GM19463 (cell line): ENCODE data around the gene MT1G.
"Not testable (repeated sequence)": the region's sequence is repeated elsewhere in the genome, so short reads cannot be mapped to it uniquely, and the experiment has no call there.

Experiments used
- ATAC-seq: cut with Tn5 transposase; IDR thresholded peaks from one replicate; pipeline ENCODE4 v1.9.1; 2021; ENCODE audit warnings: mild to moderate bottlenecking, moderate library complexity; ENCODE audit not compliant: unreplicated experiment

The MT1G gene

DNA sequence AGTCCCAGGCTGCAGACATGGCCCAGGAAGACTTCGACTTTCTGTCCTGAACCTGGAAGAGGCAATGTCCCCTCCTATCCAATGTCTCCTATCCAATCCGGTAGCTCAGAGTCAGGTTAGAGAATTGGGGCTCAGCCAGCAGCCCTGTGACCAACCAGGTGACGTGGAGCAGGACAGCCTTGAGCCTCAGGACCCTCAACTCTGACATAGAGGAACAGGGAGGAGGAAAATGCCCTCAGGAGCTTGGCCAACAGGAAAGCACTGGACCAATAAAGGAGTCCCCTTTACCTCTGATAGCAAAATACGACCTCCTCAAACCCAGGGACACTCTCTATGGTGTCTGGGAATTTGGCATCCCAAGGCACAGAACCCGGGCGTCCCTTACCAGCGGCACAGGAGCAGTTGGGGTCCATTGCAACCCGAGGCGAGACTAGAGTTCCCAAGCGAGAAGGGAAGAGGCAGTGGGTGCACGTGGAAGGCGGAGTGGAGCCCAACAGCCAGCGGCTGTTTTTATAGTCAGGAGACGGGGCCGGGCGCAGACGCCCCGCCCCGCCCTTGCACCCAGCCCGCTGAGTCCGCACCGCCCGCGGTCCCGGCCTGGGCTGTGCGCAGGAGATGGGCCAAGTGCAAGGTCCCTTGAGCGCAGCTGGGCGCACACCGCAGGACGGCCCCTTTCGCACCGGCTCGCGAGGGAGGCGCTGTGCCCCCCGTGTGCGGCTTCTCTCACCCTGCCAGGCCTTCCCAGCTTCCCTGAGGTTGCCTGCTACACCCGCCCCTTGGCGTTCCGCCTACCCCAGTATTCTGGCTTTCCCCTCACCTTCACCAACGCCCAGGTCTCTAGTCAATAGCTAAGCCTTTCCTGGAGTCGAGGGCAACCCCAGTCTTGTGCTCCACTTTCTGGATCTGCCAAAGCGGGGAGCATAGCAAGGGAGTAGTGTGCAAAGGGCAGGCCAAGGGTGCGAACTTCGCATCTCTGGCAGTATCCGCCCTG lies at the start of gene MT1G:
Gene MT1G, minus strand, starts transcription at position 485 of the 991 bp plus-strand sequence. Its CDS starts 72 bp downstream, at position 413.
- no peak for ATAC-seq

DNA sequence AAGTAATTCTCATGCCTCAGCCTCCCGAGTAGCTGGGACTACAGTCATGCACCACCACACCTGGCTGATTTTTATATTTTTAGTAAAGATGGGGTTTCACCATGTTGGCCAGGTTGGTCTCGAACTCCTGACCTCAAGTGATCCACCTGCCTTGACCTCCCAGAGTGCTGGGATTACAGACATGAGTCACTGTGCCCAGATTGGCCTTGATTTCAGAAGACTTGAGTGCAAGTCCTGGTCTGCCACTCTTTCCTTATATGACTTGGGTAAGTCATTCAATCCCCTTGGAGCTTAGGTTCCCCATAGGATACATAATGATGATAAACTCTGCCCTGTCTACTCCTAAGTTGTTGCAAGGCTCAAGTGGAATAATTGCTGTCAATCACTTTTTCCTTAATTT lies 49.7 kb upstream of the MT1G start:
- not testable (repeated sequence) for ATAC-seq

DNA sequence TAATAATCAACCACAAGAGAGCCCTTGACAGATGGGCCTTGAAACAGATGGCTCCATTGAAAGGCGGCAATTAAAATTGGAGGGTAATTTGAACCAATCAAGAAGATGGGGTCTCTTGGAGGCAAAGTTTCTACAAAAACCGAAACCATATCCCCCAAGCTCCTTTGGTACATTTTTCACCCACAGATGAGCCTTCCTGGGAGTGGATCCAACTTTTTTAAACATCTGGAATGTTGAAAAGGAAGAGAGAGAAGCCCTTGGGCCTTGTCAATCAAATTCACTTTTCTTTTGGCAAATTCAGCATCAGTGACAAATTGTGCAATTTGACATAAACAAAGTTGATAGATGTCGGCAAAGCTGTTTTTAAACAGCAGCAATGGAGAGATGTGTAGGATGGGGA lies 48.9 kb upstream of the MT1G start:
- no peak for ATAC-seq

DNA sequence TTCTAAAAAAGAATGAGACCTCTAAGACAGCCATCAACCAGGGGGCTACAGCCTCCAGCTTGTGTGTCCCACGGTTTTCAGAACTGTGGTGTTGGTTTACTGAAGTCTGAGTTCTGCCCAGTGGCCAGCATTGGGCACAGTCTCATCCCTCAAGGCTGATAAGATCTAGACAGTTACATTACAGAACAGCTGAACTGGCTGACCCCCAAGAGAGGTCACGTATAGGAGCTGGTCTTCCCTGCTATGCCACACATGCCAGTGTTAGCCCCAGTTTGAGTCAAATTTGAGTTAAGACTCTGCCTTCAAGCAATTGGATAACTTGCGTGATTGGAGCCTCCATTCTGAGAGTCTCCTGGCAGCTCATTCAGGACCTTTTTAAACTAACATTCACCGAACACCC lies 47.3 kb upstream of the MT1G start:
- ATAC-seq = no peak

DNA sequence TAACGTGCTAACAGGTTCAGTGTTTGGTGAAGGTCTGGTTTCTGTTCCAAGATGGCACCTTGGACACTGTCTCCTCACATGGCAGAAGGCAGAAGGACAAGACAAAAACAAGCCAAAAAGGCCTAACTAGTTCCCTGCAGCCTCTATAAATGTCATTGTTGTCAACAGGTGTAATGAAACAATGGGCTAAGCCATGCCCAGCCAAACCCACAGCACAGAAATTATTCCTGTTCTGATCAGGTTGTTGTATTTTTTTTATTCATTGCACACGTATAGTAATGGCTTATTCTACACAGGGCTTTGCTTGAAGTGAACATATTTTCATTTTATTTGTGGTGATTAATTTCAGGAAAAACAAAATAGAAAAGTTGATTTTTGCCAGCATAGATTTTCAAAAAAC lies 45.9 kb upstream of the MT1G start:
- ATAC-seq = no peak

DNA sequence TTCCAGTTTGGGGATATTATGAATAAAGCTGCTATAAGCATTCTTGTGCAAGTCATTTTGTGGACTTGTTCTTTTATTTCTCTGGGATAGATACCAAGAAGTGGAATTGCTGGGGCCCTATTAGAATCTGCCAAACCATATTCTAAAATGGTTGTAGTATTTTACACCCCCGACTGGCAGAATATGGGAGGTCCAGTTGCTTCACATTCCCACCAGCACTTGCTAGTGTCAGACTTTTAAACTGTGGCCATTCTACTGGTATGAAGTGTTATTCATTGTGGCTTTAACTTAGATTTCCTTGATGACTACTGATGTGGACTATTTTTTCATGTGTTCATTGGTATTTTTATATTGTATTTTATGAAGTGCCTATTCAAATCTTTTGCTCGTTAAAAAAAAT lies 44.0 kb upstream of the MT1G start:
- ATAC-seq = no peak

DNA sequence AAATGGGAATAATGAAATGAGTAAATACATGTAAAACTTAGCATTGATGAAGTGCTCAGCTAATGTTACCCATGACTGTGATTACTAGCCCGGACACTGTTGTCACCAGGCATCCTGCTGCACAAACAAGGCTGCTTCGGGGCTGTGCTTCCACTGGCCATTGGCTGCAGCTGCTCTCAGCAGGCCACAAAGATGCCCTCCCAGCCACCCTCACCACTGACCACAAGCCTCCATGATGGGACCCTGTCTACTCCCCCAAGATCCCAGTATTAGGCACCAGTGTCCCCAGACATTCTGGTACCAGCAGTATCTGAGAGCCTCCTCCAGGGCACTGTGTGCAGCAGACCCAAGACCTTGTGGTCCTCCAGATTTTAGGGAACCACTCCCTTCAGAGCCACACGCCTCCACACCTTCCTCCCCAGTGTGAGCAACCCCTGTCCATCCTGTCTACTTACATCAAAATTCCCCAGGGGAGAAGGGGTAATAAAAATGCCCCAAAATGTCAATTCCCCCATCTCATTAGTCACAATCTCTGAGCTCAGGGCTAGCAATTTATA lies 42.4 kb upstream of the MT1G start:
- no peak for ATAC-seq

DNA sequence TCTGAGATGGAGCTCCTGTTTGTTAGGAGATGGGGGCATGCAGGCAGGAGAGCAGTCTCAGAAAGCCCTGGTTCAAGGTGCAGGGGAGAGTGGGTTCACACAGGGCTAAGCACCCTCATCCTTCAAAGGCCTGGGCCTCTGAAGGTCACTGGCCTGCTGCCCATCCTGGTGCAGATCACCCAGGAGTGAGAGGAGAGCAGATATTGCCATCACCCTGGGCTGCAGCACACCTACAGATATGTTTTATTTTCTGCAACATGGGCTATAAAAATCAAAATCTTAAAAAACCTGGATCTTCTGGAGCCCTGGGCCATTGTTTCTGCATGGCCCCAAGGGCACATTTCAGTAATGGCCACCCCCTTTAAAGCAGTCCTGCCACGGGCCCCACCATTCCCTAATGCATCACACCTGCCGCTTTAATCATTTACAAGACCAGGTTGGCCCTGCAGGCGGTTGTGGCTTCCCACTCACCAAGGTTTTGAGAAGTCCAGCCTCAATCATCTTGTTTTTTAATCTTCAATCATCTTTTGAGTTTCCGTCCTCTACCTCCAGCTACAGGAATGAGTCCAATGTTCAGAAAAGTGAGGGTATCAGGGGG lies 41.7 kb upstream of the MT1G start:
- no peak for ATAC-seq

DNA sequence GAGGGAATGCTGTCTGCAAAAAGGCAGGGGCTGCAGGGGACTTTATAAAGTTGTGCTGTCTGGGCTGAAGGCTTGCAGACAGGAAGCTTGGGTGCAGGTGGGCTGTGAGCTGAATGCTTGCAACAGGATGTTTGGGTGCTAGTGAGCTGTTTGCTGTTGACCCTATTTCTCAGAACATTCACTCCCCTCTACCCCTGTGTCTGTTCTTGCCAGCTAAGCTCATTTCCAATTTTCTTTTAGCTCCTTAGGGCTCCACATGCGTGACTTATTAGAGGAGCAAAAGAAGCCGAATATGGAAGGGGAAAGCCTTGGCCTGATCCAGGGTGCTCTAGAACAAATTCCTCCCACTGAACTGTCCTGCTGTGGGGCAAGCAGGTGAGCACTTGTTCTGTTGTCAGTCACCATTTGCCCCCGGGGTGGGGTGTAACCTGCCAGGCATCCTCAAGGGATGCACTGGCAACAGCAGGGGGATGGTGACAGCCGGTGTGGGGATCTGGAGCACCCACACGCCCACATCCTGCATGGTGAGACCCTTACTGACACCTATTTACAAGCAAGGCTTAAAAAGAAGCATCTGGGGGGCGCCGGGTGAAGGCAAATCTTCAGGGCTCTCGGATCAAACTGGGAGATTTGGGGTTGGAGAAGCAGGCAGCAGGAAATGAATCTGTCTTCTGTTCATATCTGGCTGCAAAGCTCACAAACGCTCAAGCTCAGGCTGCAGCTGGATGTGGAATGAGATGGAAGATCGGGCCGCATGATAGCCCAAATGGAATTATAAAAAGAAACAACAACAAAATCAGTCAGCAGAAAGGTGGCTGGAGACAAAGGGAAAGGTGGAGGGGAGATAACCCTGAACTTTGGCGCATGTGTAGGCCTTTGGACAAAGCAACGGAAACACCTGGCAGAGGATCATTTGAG lies 40.9 kb upstream of the MT1G start:
- no peak for ATAC-seq

DNA sequence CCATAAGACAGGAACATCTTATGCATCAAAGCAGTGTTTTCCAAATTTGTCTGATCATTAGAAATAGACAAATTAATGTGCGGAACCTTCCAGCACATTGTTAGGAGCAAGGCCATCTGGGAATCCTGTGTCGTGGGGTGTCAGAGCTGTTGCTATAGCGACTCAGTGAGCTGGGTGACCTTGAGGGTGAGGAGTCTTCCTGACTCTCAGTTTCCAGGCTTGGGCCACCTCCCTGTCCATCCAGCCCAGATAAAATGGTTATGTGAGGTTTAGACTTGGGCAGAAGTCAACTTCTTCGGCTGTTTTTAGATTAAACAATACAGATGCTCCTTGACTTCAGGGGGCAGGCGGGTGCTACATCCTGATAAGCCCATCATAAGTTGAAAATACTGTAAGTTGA lies 35.0 kb upstream of the MT1G start:
- no peak for ATAC-seq

DNA sequence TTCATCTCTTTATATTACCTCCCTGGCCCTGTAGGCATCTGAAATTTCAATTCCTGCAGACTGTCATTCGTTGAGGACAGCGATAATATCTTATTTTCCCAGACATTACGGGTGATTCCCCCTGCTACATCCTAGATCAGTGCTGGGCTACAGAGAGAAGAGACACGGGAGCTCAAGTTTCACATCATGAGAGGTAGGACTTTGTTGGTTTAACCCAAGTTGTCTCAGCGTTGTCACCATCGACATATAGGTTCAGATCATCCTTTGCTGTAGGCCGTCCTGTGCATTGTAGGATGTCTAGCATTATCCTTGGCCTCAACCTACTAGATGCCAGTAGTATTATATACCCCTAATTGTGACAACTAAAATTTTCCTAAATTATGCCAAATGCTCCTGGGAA lies 33.7 kb upstream of the MT1G start:
- ATAC-seq = no peak

DNA sequence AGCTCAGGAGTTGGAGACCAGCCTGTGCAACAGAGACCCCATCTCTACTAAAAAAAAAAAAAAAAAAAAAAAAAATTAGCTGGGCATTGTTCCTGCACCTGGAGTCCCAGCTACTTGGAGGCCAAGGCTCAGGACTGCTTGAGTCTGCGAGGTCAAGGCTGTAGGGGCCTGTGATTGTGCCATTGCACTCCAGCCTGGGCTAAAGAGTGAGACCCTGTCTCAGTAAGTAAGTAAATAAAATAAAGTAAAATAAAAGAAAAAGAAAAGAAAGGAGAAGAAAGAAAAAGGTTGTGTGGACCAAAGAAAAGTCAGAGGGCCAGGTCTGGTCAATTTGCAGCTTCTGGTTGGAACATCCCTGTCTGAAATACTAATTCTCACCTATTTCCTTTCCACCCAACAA lies 32.8 kb upstream of the MT1G start:
- ATAC-seq = no peak

DNA sequence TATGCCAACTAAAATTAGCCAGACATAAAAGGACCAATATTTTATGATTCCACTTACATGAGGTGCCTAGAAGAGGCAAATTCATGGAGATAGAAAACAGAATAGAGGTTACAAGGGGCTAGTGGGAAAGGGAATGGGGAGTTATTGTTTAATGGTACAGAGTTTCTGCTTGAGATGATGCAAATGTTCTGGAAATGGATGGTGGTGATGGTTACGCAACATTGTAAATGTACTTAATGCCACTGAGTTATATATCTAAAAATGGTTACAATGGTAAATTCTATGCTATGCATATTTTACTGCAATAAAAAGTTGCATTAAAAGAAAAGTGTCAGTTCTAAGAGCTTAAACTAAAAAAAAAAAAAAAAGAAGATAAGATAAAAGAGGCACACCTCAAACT lies 32.3 kb upstream of the MT1G start:
- ATAC-seq = no peak

DNA sequence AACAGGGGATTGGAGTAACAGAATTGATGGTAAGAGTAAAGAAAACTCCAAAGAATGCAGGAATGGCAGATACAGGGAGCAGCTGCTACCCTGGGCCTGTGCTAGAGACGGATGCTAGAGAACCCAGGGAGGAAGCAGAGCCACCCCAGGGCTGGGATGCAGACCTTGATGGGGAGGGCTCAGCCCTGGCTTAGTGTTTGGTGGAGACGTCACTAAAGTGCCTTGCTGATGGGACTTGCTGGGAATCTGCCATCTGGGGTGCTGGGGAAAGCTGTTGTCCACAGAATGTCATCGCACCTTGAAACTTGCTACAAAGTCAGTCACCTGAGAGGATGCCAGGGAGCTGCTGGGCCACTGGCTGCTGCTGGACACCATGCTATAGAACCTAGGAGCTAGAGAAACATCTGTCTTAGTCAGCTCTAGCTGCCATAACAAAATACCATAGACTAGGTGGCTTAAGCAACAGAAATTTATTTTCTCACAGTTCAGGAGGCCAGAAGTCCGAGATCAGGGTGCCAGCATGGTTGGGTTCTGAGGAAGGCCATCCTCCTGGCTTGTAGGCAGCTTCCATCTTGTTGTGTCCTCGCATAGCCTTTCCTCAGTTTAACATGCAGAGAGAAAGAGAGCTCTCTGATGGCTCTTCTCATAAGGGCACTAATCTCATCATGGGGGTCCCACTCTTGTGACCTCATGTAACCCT lies 29.7 kb upstream of the MT1G start:
- ATAC-seq = no peak

DNA sequence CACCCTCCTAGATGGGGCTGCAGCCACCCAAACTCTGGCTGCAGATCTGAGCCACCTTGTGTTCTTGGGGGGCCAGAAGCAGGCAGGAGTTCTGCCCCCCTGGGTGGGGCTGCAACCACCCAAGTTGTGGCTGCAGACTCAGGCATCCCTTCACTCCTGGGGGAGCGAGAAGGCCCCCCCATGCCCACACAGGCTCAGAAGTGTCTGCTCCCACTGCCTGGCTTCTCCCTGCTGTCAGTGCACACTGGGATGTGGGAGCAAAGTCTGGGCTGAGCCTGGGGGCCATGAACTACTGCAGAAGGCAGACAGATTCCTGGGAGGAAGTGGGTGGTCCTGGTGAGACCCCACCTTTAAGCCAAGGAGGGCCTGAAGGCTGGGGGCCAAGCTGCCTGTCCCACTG lies 27.4 kb upstream of the MT1G start:
- no peak for ATAC-seq

DNA sequence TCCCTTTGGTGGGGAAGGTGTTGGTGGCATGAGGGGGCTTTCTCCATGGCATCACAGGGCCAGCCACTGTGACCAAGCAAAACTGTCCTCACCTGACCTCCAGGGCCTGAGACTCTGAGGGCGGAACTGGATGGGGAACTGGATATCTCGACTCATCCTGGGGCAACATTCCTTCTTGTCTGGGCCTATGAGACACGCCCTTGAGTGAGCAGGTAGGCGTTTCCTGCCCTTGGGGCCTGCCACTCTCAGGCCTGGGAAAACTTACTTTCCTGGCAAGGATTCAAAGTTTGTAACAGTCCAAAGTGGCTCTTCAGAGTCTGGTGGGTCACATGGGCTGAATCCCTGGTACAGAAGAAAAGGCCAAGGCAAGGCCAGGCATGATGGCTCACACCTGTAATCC lies 24.0 kb upstream of the MT1G start:
- ATAC-seq = no peak

DNA sequence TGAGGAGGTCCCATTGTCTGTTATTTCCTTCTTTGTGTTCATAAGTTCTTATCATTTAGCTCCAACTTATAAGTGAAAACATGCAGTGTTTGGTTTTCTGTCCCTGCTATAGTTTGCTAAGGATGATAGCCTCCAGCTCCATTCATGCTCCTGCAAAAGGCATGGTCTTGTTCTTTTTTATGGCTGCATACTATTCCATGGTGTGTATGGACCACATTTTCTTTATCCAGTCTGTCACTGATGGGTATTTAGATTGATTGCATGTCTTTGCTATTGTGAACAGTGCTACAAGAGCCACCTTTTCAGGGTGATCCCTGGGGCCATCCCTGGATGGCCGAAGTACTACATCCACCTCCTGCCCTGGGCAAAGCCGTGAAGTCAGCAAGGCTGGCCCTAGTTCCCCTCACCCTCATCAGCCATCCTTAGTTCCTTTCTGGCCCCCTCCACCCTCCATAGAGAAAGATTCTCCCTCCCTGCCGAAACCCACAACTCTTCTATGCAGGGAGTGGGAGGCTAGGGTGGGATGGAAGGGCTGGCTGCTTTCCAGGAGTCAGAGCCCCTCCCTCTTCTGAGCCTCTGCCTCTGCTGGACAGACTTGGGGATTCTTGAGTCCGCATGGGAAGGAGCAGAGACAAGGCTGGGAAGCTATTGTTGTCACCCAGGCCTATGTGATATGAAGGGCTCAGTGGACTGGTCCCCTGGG lies 22.7 kb upstream of the MT1G start:
- ATAC-seq = no peak

DNA sequence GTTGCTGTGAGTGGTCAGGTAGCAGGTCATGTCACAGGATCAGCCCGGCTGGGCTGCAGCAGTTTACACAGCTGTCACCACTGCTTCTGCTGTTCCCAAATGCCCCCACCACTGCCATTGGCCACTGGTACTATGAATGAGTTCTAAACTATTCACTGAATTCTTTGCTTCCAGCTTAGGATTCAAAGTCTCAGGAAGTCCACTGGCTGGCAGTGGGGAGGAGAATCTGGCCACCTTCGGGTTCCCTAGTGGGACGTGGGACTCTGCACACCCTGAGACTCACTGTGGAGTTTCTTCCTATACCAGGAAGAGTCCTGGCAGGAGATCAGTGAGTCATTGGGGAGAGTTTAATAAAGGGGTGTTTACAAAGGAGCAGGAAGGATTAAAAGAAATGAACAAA lies 21.3 kb upstream of the MT1G start:
- ATAC-seq = no peak

DNA sequence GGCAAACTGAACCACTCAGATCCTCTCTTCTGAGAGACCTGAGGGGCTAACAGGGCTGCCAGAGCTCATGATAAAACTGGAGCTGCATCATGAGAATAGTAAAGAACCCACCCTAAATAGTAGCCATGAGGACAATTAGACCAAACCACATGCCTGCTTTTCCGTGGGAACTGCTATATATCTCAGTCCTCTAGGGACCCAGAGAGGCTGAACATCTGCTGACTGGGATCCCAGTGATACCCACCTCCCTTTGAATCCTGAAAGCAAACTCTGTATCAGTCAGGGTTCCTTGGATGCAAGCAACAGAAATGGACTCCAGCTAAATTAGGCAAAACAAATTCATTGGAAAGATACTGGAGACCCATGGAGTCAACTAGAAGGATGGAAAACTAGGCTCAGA lies 20.9 kb upstream of the MT1G start:
- ATAC-seq = no peak

DNA sequence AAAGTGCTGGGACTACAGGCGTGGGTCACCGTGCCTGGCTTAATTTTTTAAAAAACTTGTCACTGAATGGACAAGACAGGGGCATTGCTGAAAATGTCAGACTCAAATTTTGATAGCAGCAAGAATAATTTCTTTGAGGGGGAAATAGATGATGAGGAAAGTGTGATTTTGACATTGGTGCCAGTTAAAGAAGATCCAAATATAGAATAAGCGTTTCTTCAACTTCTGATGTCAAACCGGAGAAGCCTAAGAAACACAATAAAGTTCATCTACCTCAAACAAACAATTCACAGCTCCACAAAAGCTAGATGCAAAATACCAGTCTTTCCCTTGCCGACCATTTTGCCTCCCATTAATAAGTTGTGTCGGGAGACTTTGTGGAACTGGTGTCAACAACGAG lies 18.9 kb upstream of the MT1G start:
- no peak for ATAC-seq
